ENCODE data around the gene OGA. TPM values are rescaled to one million over a fixed set of nuclear protein-coding genes. Genes with fewer than 3 reads are reported as not detected.

The OGA gene
- total RNA-seq, 1 experiment from 2014 or later: 66.4 TPM

GRCh38 chr10:101835362-101835761 is 17.1 kb upstream of the OGA start:
- DNase-seq (ENCODE audit: low read depth): no peak

GRCh38 chr10:101834341-101834740 is 16.1 kb upstream of the OGA start:
- no peak for DNase-seq (ENCODE audit: low read depth)

DNA sequence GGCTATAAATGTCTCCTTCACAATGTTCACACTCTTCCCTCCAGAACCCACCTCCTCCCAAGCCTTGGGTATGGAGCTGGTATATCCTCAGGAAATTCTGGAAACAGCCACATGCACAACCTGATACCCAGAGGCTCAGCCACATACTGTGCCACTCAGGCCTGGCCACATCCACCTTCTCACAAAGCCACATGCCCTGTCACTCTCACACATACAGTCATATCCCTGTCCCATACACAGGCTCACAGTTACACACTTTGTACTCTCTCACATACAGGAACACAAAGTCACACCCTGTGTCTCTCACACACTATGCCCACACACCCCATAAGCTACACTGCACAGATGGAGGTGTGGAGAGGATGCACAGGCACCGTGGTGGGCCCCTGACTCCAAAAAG is 15.2 kb upstream of the OGA start:
- no peak for DNase-seq (ENCODE audit: low read depth)

GRCh38 chr10:101832325-101832771 is 14.1 kb upstream of the OGA start:
- DNase-seq (ENCODE audit: low read depth): no peak

- DNase-seq (ENCODE audit: low read depth): no peak
Measured at GRCh38 chr10:101831169-101831811, 13.0 kb upstream of the OGA start.

- DNase-seq (ENCODE audit: low read depth): peak; percentile 78
Measured at GRCh38 chr10:101830322-101831168, 12.3 kb upstream of the OGA start.

DNA sequence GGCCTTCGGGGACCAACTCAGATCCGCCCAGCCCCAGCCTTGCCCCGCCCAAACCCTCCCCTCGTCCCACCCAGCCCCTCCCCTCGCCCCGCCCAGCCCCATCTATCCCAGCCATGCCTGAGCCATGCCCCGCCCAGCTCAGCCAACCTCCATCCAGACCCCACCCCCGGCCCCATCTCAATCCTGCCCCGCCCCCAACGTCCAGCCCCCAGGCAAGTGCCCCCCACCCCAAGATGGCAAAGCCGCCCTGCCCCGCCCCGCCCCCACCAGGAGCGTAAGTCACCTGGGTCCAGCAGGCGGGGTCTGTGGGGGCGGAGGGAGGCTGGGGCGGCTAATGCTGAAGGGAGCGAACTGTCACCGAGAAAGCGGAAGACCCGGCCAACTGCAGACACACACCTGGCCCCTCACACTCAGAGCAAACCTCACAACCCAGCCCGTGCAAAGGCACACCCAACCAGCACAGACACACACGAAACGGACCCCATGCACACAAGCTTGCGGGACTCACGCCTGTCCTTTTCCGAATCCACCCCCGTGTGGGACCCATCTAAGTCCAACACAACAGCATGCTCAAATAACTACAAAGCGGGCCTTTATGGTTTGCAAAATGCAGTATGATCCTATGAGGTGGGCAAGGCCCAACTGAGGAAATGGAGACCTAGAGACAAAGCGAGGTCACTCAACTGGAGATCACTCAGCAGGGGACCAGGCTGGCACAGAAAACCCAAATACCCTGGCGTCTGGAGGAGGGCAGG is 11.5 kb upstream of the OGA start:
- no peak for DNase-seq (ENCODE audit: low read depth)

GRCh38 chr10:101828766-101829551 is 10.7 kb upstream of the OGA start:
- DNase-seq (ENCODE audit: low read depth): no peak

- DNase-seq (ENCODE audit: low read depth): no peak
Measured at GRCh38 chr10:101827919-101828600, 9.8 kb upstream of the OGA start.

DNA sequence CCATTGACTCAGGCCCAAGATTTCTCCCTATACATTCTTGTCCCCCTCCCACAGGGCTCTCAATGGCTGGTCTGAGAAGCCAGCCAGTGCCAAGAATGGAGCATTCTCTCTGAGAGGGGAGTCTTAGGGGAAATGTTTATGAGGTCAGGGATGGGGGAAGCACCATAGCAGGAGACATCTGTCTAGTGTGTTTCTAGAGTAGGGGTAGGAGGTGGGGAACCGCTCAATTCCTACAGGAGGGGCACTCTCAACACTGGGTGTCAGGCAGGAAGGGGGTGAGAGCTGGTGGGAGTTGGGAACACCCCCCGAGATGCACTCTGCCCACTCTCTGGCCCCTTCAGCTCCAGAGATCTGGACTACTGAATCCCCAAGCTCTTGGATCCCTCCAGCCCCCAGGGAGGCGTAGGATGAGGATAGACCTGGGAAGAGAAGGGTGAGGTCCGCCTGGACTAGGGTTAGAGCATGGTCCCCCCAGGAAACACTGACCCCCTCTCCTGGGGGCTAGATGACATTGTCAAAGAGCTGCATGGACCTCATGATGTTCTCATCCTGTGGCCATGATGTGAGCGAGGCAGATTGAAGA is 8.7 kb upstream of the OGA start:
- DNase-seq (ENCODE audit: low read depth): no peak

DNA sequence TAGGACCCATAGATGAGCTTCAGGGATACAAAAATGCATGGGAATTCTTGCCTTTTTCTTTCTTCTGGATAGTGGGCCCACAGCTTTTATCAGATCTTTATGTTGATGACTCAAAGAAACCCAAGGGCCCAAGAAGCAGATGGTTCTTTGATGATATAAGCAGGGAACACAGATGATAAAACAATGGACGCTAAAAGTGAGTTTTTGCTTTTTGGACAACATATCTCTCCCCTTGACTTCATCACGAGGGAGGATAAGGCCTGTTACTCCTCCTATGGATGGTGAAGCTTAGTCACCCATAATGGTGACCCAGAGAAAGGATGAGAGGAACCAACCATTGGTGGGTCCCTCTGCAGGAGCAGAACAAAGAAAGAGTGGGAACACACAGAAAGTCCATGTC is 6.5 kb upstream of the OGA start:
- DNase-seq (ENCODE audit: low read depth): no peak

GRCh38 chr10:101818872-101819633 is 809 bp upstream of the OGA start:
- no peak for DNase-seq (ENCODE audit: low read depth)

- DNase-seq (ENCODE audit: low read depth): peak; percentile 95
Measured at GRCh38 chr10:101817337-101818118, 716 bp downstream of the OGA start.

DNA sequence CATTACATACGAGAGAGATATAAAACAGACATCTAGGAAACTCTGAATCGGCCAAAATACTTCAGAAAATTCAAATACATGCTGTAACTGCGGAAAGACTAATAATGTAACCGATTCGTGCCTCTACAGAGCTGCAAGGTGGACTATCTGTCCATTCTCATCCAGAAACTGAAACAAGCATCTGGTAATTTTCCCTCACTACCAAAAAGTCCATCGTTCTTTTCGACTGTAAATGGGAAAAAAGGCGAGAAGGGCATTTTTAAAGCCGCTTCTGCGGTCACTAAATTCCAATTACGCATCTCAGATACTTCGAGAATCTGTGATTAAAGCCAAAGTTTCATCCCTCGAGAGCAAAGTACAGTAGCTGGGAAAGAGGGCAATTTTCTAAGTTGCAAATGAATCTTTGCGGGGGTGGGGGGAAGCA is 1.3 kb downstream of the OGA start:
- DNase-seq (ENCODE audit: low read depth): no peak

DNA sequence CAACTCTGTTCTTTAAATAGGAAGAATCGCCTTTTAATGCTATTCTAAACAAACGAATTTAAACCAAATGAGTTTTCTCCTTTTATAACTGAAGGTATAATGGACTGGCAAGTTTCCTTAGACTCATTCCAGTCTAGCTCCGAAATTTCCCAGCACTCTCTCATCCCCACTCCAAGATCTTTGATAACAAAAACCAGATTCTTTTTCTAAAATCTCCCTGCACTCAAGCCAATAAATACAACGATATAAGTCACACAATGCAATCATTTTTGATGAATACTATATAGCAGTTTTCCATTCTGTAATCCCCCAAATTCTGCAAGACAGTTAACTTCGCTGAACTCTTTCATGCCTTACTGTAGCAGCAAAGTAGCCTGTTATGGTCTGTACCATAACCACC is 1.9 kb downstream of the OGA start:
- no peak for DNase-seq (ENCODE audit: low read depth)

DNA sequence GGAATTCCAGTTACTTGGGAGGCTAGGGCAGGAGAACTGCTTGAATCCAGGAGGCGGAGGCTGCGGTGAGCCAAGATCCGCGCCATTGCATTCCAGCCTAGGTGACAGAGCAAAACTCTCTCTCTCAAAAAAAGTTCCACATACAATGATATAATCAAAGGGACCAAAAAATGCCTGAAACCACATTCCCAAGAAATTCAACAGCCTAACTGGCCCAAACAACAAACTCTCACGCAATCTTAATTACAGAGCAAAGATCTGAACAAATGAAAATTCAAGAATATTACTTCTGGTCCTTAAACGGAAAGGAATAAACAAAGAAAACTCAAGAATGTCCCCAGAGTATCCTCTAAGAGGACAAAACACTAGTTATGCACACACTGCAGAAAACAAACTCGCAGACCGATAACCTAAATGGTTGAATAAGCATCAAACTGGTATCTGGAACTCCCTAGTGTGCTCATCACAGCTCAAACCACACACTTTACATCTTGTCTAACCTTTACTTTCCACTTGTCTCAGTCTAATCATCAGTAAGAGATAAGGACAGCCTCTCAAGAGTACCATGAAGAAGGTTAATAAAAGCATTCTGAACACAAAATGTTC is 3.7 kb downstream of the OGA start:
- DNase-seq (ENCODE audit: low read depth): peak; percentile 59

DNA sequence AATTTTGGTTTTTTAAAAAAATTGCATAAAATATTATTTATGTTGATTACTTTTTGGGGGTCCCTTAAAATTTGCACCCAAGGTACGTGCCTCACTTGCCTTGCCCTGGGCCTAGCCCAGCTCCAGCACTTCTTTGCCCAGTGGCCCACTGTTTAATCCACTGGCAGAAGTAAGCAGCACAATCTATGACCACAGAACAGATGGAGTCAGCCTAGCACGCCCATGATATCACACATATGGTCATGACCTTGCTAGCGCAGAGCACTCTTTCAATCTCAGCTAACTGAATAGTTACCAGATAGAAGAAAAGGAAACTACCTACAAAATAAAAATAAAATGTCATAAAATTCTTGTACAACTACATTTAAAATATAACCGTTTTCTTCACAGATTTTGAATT is 5.6 kb downstream of the OGA start:
- DNase-seq (ENCODE audit: low read depth): no peak

- no peak for DNase-seq (ENCODE audit: low read depth)
Measured at GRCh38 chr10:101807158-101807557, 11.1 kb downstream of the OGA start.

- no peak for DNase-seq (ENCODE audit: low read depth)
Measured at GRCh38 chr10:101803511-101803910, 14.7 kb downstream of the OGA start.
